Adrenal gland (tissue), 12 donors: ENCODE measurements around the gene FCMR. TPM values are rescaled to one million over a fixed set of nuclear protein-coding genes. Genes with fewer than 3 reads are reported as not detected.

Experiments used
- DNase-seq, 7 donors: peaks; one replicate each; pipeline ENCODE4 v3.0.0-alpha.2; 2019 to 2020
- H3K27ac ChIP-seq, 5 donors: fragments of 200-600 bp; sonication (generic) in 4 of 5; 1 replicate in 3 of 5; 2 replicates in 2 of 5; pipeline versions ENCODE4 v1.5.1 to v1.8.0; 2016 to 2020; ENCODE audit warnings: mild to moderate bottlenecking in 1 of 5
- H3K27me3 ChIP-seq: fragments of 200-600 bp; 2 replicates; pipeline ENCODE4 v1.8.0; 2021
- H3K36me3 ChIP-seq, 2 donors: fragments of 200-600 bp; replicated peaks in 1 of 2; 1 replicate in 1 of 2; 2 replicates in 1 of 2; pipeline versions ENCODE4 v1.5.1 to v1.8.0; 2018 to 2022
- H3K4me1 ChIP-seq, 2 donors: fragments of 200-600 bp; replicated peaks in 1 of 2; 1 replicate in 1 of 2; 2 replicates in 1 of 2; pipeline versions ENCODE4 v1.5.1 to v1.8.0; 2018 to 2021
- H3K4me3 ChIP-seq, 4 donors: fragments of 200-600 bp; sonication (generic) in 3 of 4; one replicate each; pipeline ENCODE4 v1.5.1; 2016 to 2018
- H3K9me3 ChIP-seq, 3 donors: fragments of 200-600 bp; sonication (generic) in 1 of 3; replicated peaks in 1 of 3; 1 replicate in 2 of 3; 2 replicates in 1 of 3; pipeline versions ENCODE4 v1.5.1 to v1.8.0; 2016 to 2021
- POLR2A ChIP-seq, 2 donors: fragments of 450-650 bp; IDR thresholded peaks; one replicate each; pipeline ENCODE4 v1.6.1; 2017; ENCODE audit warnings: antibody characterized with exemption in 2 of 2, mild to moderate bottlenecking in 2 of 2, moderate library complexity in 1 of 2
- WGBS, 4 donors: extraction: QIAGEN DNeasy Blood & Tissue Kit in 2 of 4; methylation state at CpG; one replicate each; pipeline versions ENCODE4 v1.1.5 to v1.1.7; 2013 to 2017; 5-methylcytosine and 5-hydroxymethylcytosine counted together
- intact Hi-C, 2 donors: fragments of 100-400 bp; cut with DNase I; formaldehyde crosslinking; loops; one replicate each; pipeline versions ENCODE4 v1.14.1 to v1.15.0; 2022 to 2023
- polyA plus RNA-seq, 3 donors: library from polyadenylated mRNA; stranded (reverse); fragments of 200-250 nt in 2 of 3; fragments of 350-450 nt in 1 of 3; fragmentation: Illumina TruSeq in 1 of 3; extraction: RNeasy Lipid Tissue Mini Kit (QIAGEN cat#74804) in 1 of 3; gene quantifications; one replicate each; pipeline ENCODE4 v1.2.3, GENCODE V29; 2013 to 2014
- total RNA-seq, 9 donors: library from RNA; depleted of rRNA in 4 of 9; stranded (reverse); fragments of >200 nt in 4 of 9; fragments of 120-200 nt in 1 of 9; fragmentation: NEBNext Ultra II Directional in 1 of 9; extraction: Animal tissue kit (Norgen Biotek cat#: 25700) in 1 of 9; gene quantifications; one replicate each; pipeline versions ENCODE4 v1.1.0 to v1.2.4, GENCODE V29; 2013 to 2023
- TF ChIP-seq, protein P1 (sequence below), 6 experiments: fragments of 450-650 bp in 4 of 6; fragments of 200-600 bp in 2 of 6; sonication (generic) in 1 of 6; IDR thresholded peaks; 1 replicate in 5 of 6; 2 replicates in 1 of 6; pipeline versions ENCODE4 v1.5.1 to v1.8.0; 2016 to 2021; ENCODE audit warnings: antibody characterized with exemption in 6 of 6, mild to moderate bottlenecking in 2 of 6, moderate library complexity in 1 of 6
- donor health status: healthy with polysubstance abuse.
- donor health status: Bipolar disorder and iron deficiency.
- donor health status: DM: yes; HTN: yes; CAD: no.
- donor health status: DM: no; HTN: no; CAD: no.
- donor health status: DM: no; HTN: no; CAD: no.
- donor health status: DM: yes; HTN: yes; CAD: no.

Gene FCMR
- total and polyA plus RNA-seq, 12 donors: 0.27 to 3.0 (median 1.2) TPM; not detected in 1

DNA sequence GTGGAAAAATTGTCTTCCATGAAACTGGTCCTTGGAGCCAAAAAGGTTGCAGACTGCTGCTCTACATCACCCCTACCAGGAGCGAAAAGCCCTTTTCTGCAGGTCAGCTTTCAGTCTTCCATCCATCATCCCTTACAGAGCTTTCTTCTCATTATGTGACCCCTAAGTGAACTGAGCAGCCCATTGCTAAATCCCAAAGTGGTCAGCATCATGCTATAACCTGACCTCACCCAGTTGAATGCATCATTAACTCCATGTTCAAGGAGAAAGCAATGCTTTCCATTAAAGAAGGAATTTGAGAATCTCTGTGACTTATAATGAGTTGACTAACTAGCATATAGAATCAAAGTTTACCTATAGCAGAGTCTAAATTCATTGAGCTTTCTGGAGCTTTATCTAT is 34.9 kb downstream of the FCMR start:
- TF ChIP-seq POLR2A (IDR thresholded peaks at IDR 0.05): no peak
- TF ChIP-seq, protein P1, sequence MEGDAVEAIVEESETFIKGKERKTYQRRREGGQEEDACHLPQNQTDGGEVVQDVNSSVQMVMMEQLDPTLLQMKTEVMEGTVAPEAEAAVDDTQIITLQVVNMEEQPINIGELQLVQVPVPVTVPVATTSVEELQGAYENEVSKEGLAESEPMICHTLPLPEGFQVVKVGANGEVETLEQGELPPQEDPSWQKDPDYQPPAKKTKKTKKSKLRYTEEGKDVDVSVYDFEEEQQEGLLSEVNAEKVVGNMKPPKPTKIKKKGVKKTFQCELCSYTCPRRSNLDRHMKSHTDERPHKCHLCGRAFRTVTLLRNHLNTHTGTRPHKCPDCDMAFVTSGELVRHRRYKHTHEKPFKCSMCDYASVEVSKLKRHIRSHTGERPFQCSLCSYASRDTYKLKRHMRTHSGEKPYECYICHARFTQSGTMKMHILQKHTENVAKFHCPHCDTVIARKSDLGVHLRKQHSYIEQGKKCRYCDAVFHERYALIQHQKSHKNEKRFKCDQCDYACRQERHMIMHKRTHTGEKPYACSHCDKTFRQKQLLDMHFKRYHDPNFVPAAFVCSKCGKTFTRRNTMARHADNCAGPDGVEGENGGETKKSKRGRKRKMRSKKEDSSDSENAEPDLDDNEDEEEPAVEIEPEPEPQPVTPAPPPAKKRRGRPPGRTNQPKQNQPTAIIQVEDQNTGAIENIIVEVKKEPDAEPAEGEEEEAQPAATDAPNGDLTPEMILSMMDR (IDR thresholded peaks at IDR 0.05): no peak
- Histone ChIP-seq H3K27me3 (peaks cover 7% of the 10 kb centered on the region), H3K4me3 (no peak overlapping the region), H3K4me1 (peaks cover 0 to 5% of the 10 kb centered on the region in 2 donors), H3K36me3 (no peaks in the 10 kb centered on the region), H3K9me3 (no peaks in the 10 kb centered on the region), H3K27ac (no peak overlapping the region)
- intact Hi-C loops: no loop called here
- 88 to 100% (median 93%) methylated on average over 1 of the region's 1 CpG for WGBS, 4 donors
- DNase-seq: no peak

GRCh38 chr1:206885341-206886060 is 36.2 kb downstream of the FCMR start:
- Histone ChIP-seq H3K27ac (no peak overlapping the region), H3K36me3 (no peaks in the 10 kb centered on the region), H3K9me3 (no peaks in the 10 kb centered on the region), H3K4me1 (no peaks in the 10 kb centered on the region), H3K27me3 (peaks cover 6% of the 10 kb centered on the region), H3K4me3 (no peak overlapping the region)
- TF ChIP-seq, protein P1 (IDR thresholded peaks at IDR 0.05): no peak
- no peak for TF ChIP-seq POLR2A (IDR thresholded peaks at IDR 0.05)
- no peak for DNase-seq
- WGBS, 4 donors: 74 to 78% (median 75%) methylated on average over 3 of the region's 3 CpGs
- intact Hi-C loops: loop anchor here in 1 of 2 donors (2.0 kb wide), 1 partner anchor 19 kb away; no protein-coding TSS in a partner anchor

- Histone ChIP-seq H3K4me1 (no peaks in the 10 kb centered on the region), H3K9me3 (peaks cover 0 to 4% (median 0%) of the 10 kb centered on the region in 3 donors), H3K4me3 (no peak overlapping the region), H3K36me3 (no peaks in the 10 kb centered on the region), H3K27me3 (peaks cover 6% of the 10 kb centered on the region), H3K27ac (no peak overlapping the region)
- DNase-seq: no peak
- TF ChIP-seq, protein P1 (IDR thresholded peaks at IDR 0.05): no peak
- TF ChIP-seq POLR2A (IDR thresholded peaks at IDR 0.05): no peak
- WGBS, 4 donors: 79 to 87% (median 83%) methylated on average over 2 of the region's 2 CpGs
- intact Hi-C loops: loop anchor here in 1 of 2 donors (2.0 kb wide), 1 partner anchor 17 kb away; no protein-coding TSS in a partner anchor
Observed at GRCh38 chr1:206883876-206884275, 37.9 kb downstream of the FCMR start.

GRCh38 chr1:206883160-206883559 is 38.6 kb downstream of the FCMR start:
- intact Hi-C loops: no loop called here
- WGBS, 4 donors: 79 to 92% (median 90%) methylated on average over 1 of the region's 1 CpG

More at GRCh38 chr1:206883160-206883559, 38.6 kb downstream of the FCMR start:
- DNase-seq: no peak
- Histone ChIP-seq H3K27me3 (peaks cover 1% of the 10 kb centered on the region), H3K36me3 (no peaks in the 10 kb centered on the region), H3K4me3 (no peak overlapping the region), H3K4me1 (no peaks in the 10 kb centered on the region), H3K27ac (no peak overlapping the region), H3K9me3 (peaks cover 0 to 4% (median 0%) of the 10 kb centered on the region in 3 donors)
- TF ChIP-seq, protein P1 (IDR thresholded peaks at IDR 0.05): no peak
- no peak for TF ChIP-seq POLR2A (IDR thresholded peaks at IDR 0.05)
